ENCODE measurements around the gene R3HDML. TPM values are rescaled to one million over a fixed set of nuclear protein-coding genes. Genes with fewer than 3 reads are reported as not detected.

The R3HDML gene
- total and polyA plus RNA-seq, 2 of the 13 experiments (the other 11 are each of a cell fraction or from before 2014, with no cell fraction given), result not detected

DNA sequence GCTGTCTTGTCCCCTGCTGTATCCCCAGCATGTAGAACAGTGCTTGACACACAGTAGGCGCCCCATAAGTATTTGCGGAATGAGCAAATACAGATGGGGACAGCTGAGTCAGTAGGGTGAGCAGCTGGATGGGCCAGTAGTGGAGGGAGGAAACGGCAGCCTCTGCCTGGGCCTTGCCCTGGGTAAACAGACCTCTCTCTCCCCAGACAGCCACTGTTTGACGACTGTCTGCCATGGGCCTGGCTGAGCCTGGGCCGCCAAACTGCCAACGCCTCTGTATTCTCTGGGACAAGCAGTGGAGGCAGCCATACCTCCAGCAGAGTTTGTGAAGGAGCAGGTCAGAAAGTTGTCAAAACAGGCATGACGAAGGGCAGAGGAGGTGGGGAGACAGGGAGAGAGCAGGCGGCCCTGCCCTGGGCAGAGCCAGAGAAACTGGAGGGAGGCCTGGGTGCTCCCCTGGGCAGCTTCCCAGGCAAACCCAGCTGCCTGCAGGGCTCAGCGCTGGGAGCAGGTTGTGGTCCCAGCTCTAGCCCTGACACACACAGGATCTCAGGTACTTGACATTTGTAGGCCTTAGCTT, 33.9 kb downstream of the R3HDML start (continued):
- TF ChIP-seq MATR3 (CRISPR knock-in tag; IDR thresholded peaks at IDR 0.05) (no peak), NFKBIZ (CRISPR knock-in tag; IDR thresholded peaks at IDR 0.05) (0 out of 2 replicates have a peak, but pooled peaks have one; percentile 71), ZNF432 (CRISPR knock-in tag; IDR thresholded peaks at IDR 0.05; ENCODE audit: borderline replicate concordance) (no peak), ZNF225 (CRISPR knock-in tag; IDR thresholded peaks at IDR 0.05) (no peak; the same call in none of the 2 replicates), ZNF350 (CRISPR knock-in tag; IDR thresholded peaks at IDR 0.05; ENCODE audit: borderline replicate concordance, low read depth) (peak; percentile 93; the same call in 1 of the 2 replicates), YY1 (IDR thresholded peaks at IDR 0.05; ENCODE audit: insufficient read depth, insufficient replicate concordance, low read depth, low read length) (peak; percentile 84), ZSCAN25 (CRISPR knock-in tag; IDR thresholded peaks at IDR 0.05) (peak; percentile 79; the same call in 1 of the 2 replicates), ZNF615 (CRISPR knock-in tag; IDR thresholded peaks at IDR 0.05; ENCODE audit: borderline replicate concordance) (no peak), ZNF740 (CRISPR knock-in tag; IDR thresholded peaks at IDR 0.05) (no peak), ZNF224 (CRISPR knock-in tag; IDR thresholded peaks at IDR 0.05) (peak; percentile 11; the same call in 1 of the 2 replicates), TFDP2 (CRISPR knock-in tag; IDR thresholded peaks at IDR 0.05) (peak; percentile 74), SIN3A (IDR thresholded peaks at IDR 0.05; ENCODE audit: borderline replicate concordance, low read depth, low read length) (no peak), ZNF564 (CRISPR knock-in tag; IDR thresholded peaks at IDR 0.05) (no peak), ZNF776 (CRISPR knock-in tag; IDR thresholded peaks at IDR 0.05) (no peak), ZNF563 (CRISPR knock-in tag; IDR thresholded peaks at IDR 0.05) (peak; percentile 53; the same call in 1 of the 2 replicates), ZNF605 (CRISPR knock-in tag; IDR thresholded peaks at IDR 0.05) (peak; percentile 93), ZC3H13 (CRISPR knock-in tag; IDR thresholded peaks at IDR 0.05) (no peak; the same call in 1 of the 2 replicates), GATA4 (IDR thresholded peaks at IDR 0.05; ENCODE audit: borderline replicate concordance, low read depth) (no peak)
- TF ChIP-seq, protein P1, sequence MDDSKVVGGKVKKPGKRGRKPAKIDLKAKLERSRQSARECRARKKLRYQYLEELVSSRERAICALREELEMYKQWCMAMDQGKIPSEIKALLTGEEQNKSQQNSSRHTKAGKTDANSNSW (CRISPR knock-in tag; IDR thresholded peaks at IDR 0.05; ENCODE audit: borderline replicate concordance), result no peak
- TF ChIP-seq, protein P2, sequence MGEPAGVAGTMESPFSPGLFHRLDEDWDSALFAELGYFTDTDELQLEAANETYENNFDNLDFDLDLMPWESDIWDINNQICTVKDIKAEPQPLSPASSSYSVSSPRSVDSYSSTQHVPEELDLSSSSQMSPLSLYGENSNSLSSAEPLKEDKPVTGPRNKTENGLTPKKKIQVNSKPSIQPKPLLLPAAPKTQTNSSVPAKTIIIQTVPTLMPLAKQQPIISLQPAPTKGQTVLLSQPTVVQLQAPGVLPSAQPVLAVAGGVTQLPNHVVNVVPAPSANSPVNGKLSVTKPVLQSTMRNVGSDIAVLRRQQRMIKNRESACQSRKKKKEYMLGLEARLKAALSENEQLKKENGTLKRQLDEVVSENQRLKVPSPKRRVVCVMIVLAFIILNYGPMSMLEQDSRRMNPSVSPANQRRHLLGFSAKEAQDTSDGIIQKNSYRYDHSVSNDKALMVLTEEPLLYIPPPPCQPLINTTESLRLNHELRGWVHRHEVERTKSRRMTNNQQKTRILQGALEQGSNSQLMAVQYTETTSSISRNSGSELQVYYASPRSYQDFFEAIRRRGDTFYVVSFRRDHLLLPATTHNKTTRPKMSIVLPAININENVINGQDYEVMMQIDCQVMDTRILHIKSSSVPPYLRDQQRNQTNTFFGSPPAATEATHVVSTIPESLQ (CRISPR knock-in tag; conservative IDR thresholded peaks at IDR 0.05), result peak; percentile 72; the same call in 1 of the 2 replicates
- TF ChIP-seq, protein P3, sequence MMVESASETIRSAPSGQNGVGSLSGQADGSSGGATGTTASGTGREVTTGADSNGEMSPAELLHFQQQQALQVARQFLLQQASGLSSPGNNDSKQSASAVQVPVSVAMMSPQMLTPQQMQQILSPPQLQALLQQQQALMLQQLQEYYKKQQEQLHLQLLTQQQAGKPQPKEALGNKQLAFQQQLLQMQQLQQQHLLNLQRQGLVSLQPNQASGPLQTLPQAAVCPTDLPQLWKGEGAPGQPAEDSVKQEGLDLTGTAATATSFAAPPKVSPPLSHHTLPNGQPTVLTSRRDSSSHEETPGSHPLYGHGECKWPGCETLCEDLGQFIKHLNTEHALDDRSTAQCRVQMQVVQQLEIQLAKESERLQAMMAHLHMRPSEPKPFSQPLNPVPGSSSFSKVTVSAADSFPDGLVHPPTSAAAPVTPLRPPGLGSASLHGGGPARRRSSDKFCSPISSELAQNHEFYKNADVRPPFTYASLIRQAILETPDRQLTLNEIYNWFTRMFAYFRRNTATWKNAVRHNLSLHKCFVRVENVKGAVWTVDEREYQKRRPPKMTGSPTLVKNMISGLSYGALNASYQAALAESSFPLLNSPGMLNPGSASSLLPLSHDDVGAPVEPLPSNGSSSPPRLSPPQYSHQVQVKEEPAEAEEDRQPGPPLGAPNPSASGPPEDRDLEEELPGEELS (CRISPR knock-in tag; IDR thresholded peaks at IDR 0.05), result peak; percentile 89
- TF ChIP-seq, protein P4, sequence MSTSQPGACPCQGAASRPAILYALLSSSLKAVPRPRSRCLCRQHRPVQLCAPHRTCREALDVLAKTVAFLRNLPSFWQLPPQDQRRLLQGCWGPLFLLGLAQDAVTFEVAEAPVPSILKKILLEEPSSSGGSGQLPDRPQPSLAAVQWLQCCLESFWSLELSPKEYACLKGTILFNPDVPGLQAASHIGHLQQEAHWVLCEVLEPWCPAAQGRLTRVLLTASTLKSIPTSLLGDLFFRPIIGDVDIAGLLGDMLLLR (CRISPR knock-in tag; IDR thresholded peaks at IDR 0.05), result no peak

Data from HepG2 (cell line).